Measurements from ENCODE around the gene ALK.

ALK gene

DNA sequence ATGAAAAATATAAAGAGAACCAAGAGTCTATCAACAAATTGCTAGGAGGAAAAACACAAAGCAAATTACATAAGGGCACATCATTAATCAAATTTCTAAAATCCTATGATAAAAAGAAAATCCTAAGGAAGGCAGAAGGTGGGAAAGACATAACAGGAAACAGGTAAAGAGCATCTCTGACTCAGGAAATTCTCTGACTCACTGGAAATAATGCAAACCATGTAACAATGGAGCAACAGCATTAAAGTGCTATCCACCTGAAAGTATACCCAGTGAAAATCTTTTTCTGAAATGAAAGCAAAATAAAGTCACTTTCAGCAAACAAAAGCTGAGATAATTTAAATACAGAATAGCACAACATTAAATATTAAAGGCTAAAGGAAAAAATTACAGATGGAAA, 10.9 kb downstream of the ALK start:
- no peak for DNase-seq (ENCODE audit: low read depth in 2 of 2, low spot score in 1 of 2)

- no peak for DNase-seq (ENCODE audit: low read depth in 2 of 2, low spot score in 1 of 2)
Observed at GRCh38 chr2:29902356-29902755, 19.0 kb downstream of the ALK start.

GRCh38 chr2:29900971-29901633, 20.3 kb downstream of the ALK start:
- DNase-seq (ENCODE audit: low read depth in 2 of 2, low spot score in 1 of 2): no peak

GRCh38 chr2:29898999-29899398, 22.4 kb downstream of the ALK start:
- no peak for DNase-seq (ENCODE audit: low read depth in 2 of 2, low spot score in 1 of 2)

DNA sequence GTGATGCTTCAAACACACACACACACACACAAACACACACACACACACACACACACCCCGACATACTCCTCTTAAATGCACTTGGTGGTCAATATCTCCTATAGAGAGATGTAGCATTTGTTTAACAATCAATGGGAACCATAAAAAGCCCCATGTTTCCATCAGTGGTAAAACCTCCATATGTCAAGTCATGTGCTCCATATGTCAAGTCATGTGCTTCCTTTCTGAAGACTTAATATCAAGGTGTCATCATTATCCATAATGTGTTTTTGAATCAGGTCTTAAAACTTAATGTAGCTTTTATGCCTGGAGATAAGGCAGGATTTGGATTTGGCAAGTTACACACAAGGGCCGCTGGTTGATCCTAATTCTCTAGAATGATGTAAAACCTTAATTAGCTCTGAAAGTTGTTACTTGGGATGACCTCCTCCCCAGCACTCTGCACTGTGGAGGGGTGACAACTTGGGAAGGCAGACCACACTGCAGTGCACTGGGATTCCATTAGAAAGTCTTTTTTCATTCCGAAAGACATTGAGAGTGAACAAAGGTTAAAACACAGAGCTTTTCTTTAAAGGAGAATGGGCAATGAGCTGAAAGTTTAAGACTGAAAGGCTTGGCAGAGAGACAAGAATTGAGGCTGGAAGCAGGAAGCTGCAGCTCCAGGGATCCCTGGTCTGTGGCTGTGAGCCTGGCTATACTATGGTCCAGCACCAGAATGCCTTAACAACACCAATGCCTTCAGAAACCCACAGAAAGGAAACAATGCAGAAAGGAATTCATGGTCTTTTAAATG, 26.4 kb downstream of the ALK start:
- DNase-seq (ENCODE audit: low read depth in 2 of 2, low spot score in 1 of 2): no peak

DNA sequence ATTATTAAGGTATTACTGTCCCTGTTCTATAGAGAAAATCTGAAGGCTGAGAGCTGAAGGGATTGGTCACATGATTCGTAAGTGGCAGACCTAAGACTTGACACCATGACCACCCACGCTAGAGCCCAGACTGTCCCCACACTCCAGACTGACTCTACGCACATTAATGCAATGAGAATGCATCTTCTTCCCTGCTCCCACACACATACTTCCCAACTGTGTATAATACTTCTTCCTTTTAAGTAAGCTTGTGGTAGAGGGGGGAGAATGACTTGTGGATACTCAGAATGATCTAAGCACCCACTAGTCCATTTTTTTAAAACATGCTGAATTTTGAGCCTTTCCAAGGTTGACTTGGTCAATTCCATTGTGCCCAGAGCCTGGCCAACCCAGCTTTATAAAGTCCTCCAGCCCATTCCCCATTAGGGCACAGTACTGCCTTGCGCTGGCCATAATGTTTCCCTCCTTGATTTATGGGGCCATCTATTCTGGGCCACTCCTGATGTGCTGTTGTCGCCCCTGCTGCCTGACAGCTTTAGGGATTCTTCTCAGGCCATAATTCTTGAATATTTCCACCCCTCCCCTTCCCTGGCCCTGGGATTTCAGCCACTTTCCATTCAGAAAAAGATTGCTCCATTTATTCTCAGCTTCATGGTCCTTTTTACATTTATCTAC, 28.7 kb downstream of the ALK start:
- DNase-seq (ENCODE audit: low read depth in 2 of 2, low spot score in 1 of 2): no peak

- no peak for DNase-seq (ENCODE audit: low read depth in 2 of 2, low spot score in 1 of 2)
Observed at GRCh38 chr2:29881089-29881730, 40.2 kb downstream of the ALK start.

GRCh38 chr2:29880084-29880483, 41.3 kb downstream of the ALK start:
- no peak for DNase-seq (ENCODE audit: low read depth in 2 of 2, low spot score in 1 of 2)

DNA sequence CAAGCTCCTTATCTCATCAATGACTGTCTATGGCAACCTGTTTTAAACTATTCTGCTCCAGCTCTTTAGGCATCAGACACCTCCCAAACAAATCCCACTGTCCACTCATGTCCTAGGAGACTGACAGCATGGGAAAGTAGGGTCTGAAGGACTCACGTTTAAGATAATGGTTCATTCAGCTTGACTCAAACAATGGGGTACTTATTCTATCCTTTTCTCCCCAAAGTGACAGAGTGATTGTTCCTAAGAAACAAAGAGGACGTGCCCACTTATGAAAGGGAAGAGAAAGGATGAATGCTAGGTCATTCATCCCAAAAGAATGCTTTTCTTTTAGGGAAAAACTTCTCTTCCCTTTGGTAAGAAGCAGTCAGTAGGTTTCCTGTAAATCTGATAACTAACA, 41.9 kb downstream of the ALK start:
- no peak for DNase-seq (ENCODE audit: low read depth in 2 of 2, low spot score in 1 of 2)

DNA sequence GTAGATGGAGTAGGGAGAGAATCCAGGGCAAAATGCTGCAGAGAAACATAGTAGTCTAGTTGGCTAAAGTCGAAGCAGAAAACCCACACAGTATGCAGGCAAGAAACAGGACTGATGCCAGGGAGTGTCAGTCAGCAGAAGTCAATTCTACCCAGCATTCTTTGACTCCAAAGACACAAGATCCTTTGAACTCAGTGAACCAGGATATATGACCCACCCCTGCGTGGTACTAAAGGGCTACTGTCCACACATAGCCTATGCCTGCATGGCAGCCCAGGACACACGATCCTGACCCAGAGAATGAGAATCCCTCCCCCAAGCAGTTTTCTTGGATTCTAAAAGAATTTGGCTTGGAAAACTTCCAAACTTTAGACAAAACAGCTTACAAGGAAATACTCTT, 42.5 kb downstream of the ALK start:
- no peak for DNase-seq (ENCODE audit: low read depth in 2 of 2, low spot score in 1 of 2)

DNA sequence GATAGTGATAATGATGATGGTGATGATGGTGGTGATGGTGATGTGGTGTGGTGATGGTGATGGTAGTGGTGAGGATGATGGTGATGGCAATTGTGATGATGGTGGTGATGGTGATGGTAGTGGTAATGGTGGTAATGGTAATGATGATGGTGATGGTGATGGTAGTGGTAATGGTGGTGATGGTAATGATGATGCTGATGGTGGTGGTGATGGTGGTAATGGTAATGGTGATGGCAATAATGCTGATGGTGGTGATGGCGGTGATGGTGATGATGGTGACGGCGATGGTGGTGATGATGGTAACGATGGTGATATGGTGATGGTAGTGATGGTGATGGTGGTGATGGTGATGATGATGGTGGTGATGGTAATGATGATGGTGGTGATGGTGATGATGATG, 45.0 kb downstream of the ALK start:
- no peak for DNase-seq (ENCODE audit: low read depth in 2 of 2, low spot score in 1 of 2)

DNA sequence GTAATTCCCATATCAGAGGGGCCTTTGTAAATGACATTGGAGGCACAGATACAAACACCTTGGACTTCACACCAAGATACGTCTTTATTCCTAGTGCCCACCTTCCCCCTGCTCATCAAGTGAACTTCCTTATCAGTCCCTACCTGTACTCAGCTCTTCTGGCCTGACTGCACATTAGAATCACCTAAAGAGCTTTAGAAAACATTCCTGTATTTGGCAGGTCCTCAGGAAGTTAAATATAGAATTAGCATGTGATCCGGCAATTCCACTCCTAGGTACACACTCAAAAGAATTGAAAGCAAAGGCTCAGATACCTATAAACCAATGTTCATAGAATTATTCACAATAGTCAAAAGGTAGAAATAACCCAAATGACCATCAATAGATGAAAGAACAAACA, 46.6 kb downstream of the ALK start:
- DNase-seq (ENCODE audit: low read depth in 2 of 2, low spot score in 1 of 2): no peak

GRCh38 chr2:29872870-29873269, 48.5 kb downstream of the ALK start:
- DNase-seq (ENCODE audit: low read depth in 2 of 2, low spot score in 1 of 2): no peak

DNA sequence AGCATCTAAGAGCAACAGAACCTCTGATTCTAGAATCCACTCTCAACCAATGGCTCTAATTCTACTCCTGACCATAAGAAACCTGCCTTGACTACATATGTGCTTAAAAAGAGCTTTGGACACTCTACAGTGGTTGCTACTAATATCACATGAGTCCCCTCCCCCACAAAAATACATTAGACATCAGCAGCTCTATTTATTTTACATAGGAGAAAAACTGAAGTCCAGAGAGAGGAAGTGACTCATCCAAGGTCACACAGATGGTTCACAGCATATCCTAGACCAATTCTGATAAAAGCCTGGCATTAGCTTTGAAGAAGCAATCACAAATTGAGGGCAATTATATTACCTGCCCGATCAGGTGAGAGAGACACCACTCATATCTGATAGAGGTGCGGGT, 49.8 kb downstream of the ALK start:
- no peak for DNase-seq (ENCODE audit: low read depth in 2 of 2, low spot score in 1 of 2)

- DNase-seq (ENCODE audit: low read depth in 2 of 2, low spot score in 1 of 2): no peak
Observed at GRCh38 chr2:29865512-29865911, 55.9 kb downstream of the ALK start.

- no peak for DNase-seq (ENCODE audit: low read depth in 2 of 2, low spot score in 1 of 2)
Observed at GRCh38 chr2:29864988-29865387, 56.4 kb downstream of the ALK start.

GRCh38 chr2:29855924-29856639, 65.3 kb downstream of the ALK start:
- no peak for DNase-seq (ENCODE audit: low read depth in 2 of 2, low spot score in 1 of 2)

DNA sequence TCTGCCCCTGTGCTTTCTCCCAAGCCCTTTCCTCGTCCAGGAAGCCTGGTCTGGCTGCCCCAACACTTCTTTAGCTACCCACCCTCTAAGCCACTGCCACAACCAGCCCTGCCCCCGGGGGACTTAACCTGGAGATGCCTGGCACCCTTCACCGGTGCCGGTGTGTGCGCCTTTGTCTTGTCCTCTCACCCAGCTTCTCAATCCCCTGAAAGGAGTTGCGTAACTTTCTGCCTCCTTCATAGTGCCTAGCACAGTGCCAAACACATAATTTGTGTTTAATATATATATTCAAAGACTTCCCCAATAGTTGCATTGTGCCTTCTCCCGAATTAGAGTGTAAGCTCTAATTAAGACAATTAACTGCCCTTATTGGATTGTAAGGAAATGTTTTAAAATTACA, 70.6 kb downstream of the ALK start:
- no peak for DNase-seq (ENCODE audit: low read depth in 2 of 2, low spot score in 1 of 2)

DNA sequence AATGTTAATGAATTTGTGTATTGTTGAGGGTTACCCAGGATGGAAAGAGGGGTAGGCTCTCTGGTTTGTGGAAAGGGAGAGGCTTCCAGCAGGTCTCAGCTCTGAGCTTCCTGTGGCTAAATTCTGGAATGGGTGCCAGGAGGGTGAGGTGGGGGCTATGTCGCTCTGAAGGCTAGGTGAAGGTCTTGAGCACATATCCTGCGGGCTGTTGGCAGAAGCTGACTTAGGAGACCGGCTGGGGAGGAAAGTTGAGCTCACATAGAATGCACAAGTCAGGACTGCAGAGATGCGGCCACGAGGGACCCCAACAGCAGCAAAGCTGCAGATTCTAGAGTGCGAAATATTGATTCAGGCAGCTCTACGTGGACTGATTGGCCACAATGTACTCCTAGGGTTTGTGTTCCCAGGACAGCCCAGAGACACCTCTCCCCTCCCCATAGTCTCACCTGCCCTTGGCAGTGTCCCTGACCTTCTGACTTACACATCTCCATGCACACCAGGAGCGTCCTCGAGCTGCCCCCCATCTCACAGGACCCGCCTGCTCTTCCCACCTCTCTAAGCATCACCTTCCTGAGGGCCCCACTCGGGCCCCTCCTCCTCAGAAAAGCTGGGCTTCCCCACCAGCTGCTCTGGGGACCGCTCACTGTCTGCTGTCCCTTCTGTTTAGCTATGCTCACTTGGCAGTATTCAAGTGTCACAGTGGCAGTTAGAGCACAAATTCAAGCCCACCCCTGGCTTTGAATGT, 72.6 kb downstream of the ALK start:
- DNase-seq (ENCODE audit: low read depth in 2 of 2, low spot score in 1 of 2): no peak

DNA sequence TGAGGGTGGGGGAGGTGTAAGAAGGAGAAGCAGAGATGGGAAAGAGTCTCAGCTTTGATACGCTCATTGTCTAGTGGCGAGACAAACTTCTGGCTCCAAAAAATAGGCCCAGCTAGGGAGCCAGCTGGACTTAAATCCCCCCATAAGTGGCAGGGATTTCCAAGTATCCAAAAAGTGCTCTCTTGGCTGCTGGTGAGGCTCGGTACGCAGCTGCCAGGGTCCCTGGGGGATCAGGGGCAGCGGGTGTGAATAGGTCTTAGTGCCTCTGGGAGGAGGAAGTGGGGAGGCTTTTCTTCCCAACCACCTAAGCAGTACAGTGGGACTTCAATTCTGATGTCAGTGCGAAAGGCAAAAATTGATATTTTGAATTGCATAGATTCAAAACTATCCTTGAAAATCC, 73.5 kb downstream of the ALK start:
- no peak for DNase-seq (ENCODE audit: low read depth in 2 of 2, low spot score in 1 of 2)
